SJCRH30 (cell line): ENCODE results near the gene QDPR. TPM values are rescaled to one million over a fixed set of nuclear protein-coding genes. Genes with fewer than 3 reads are reported as not detected.

Source experiments
- DNase-seq, 2 experiments: peaks; one replicate each; pipeline ENCODE4 v3.0.0-alpha.2; 2015 to 2020
- H3K27ac ChIP-seq: fragments of 250-450 bp; sonication (Bioruptor Pico); 2 replicates; pipeline ENCODE4 v1.5.1; 2020; ENCODE audit warnings: mild to moderate bottlenecking, moderate library complexity
- H3K27me3 ChIP-seq: fragments of 250-450 bp; sonication (Bioruptor Pico); 2 replicates; pipeline ENCODE4 v1.5.1; 2020; ENCODE audit warnings: mild to moderate bottlenecking, moderate library complexity
- H3K36me3 ChIP-seq: fragments of 250-450 bp; sonication (Bioruptor Pico); 2 replicates; pipeline ENCODE4 v1.5.1; 2020; ENCODE audit warnings: mild to moderate bottlenecking, moderate library complexity
- H3K4me1 ChIP-seq: fragments of 250-450 bp; sonication (Bioruptor Pico); 2 replicates; pipeline ENCODE4 v1.5.1; 2020; ENCODE audit warnings: mild to moderate bottlenecking, moderate library complexity
- H3K4me3 ChIP-seq: fragments of 250-450 bp; sonication (Bioruptor Pico); 2 replicates; pipeline ENCODE4 v1.5.1; 2020; ENCODE audit warnings: mild to moderate bottlenecking, moderate library complexity
- H3K9me3 ChIP-seq: fragments of 250-450 bp; sonication (Bioruptor Pico); replicated peaks from 2 replicates; pipeline ENCODE4 v1.5.1; 2020; ENCODE audit warnings: mild to moderate bottlenecking, moderate library complexity
- total RNA-seq: library from RNA; depleted of rRNA; stranded (reverse); fragments of >200 nt; shearing (Covaris generic); gene quantifications from 2 replicates; pipeline ENCODE4 v1.2.3, GENCODE V29; 2014

Gene QDPR
- total RNA-seq, 1 experiment from 2014 or later = 38.0 TPM

DNA sequence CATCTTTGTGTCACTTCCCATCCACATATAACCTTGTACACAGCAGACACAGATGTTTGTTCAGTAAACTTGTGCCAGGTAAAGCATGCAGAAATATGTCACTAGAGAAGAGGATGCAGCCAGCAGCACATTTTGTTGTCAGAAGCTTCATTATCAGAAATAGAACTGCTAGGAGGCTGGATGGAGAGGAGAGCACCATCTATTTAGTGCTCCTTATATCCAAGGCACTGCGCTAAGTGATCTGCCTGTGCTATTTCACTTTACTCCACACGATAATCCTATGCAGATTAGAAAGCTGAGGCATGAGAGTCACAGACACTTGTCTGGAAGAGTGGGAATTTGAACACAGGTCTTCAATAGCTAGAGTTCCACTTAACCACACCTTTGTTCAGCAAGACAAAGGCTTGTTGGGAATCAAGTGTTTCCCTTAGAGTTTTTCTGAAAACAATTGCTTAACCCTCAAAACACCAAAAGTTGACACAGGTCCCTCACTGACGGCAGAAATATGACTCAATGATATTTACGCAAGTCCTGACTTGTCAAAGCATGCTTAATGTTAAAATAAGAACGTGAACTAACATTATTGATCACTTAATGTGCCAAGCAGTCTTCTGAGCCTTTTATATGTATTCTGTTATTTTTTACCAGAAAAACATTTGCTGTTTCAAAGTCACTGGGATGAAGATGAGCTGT, 1.2 kb upstream of the QDPR start:
- Histone ChIP-seq H3K9me3 (no peaks in the 10 kb centered on the region), H3K27ac (no peak overlapping the region), H3K4me3 (no peak overlapping the region; the same call in 1 of the 2 replicates), H3K4me1 (peaks cover 6% of the 10 kb centered on the region; the same call in 1 of the 2 replicates), H3K36me3 (no peaks in the 10 kb centered on the region), H3K27me3 (no peaks in the 10 kb centered on the region)
- no peak for DNase-seq

DNA sequence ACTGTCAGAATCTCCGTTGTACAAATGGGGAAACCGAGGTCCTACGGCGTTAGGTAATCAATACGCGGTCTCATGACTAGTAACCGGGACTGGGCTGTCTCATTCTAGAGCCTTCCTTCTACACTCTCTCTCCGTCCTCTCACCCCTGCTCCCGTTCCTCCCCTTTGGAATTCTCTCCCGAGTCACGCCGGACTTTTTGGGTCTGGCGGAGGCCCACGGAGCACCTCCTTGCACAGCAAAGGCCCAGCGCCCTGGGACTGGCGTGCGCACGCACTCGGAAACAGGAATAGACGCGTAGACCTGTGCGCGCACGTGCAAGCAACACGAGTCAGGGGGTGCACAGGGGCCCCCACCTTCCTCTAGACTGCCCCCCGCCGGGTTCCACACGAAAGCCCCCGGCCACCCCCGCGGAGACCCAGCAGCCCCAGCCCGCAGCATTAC, 361 bp downstream of the QDPR start:
- H3K4me3 ChIP-seq = peak overlapping the region; percentile 87
- no peaks in the 10 kb centered on the region for H3K9me3 ChIP-seq
- H3K36me3 ChIP-seq = no peaks in the 10 kb centered on the region
- DNase-seq = peak; percentile 57 to 62
- no peaks in the 10 kb centered on the region for H3K27me3 ChIP-seq
- peaks cover 6% of the 10 kb centered on the region; the same call in 1 of the 2 replicates for H3K4me1 ChIP-seq
- H3K27ac ChIP-seq = peak overlapping the region; percentile 39

DNA sequence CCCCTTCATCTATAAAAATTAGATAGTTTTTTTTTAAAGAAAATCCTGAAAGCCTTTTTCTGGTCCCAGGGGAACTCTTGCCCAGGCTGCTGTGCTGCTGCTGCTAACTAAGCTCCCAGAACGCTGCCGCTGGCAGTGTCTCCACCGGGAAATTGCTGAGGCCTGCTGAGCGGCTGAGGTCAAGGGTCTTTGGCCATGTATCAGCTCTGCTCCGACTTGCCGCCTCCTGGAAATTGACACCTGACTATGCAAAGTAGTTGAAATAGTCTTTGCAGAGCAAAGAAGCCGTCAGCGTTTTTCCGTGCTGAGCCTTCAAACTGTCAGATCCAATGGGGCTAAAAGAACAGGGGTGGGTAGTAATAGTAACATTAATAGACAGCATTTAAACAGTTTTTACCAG, 839 bp downstream of the QDPR start:
- Histone ChIP-seq H3K27me3 (no peaks in the 10 kb centered on the region), H3K9me3 (no peaks in the 10 kb centered on the region), H3K27ac (peak overlapping the region; percentile 39; the same call in 1 of the 2 replicates), H3K4me3 (peak overlapping the region; percentile 87), H3K36me3 (no peaks in the 10 kb centered on the region), H3K4me1 (peaks cover 6% of the 10 kb centered on the region; the same call in 1 of the 2 replicates)
- peak in 1 of 2 experiments; percentile 34 for DNase-seq

DNA sequence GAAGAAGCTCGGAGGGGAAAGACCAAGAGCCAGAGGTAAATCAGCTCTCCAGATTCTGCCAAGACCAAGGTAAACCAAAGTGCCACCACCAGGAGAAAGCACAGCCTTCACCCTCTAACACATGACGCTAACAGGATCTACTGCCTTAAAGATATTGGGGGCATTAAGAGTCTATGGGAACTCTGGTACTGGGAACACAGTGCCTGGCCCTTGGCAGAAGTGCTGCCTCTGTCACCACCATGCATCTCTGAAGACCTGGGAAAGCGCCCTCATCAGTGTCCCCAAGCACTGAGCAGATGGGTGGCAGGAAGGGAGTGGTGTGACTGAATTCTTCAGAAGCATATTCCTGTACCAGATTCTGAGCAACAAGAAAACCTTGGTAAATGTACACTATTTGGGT, 1.3 kb downstream of the QDPR start:
- no peaks in the 10 kb centered on the region for H3K36me3 ChIP-seq
- DNase-seq = no peak
- H3K4me1 ChIP-seq = peaks cover 6% of the 10 kb centered on the region; the same call in 1 of the 2 replicates
- H3K4me3 ChIP-seq = no peak overlapping the region; the same call in 1 of the 2 replicates
- no peaks in the 10 kb centered on the region for H3K27me3 ChIP-seq
- H3K27ac ChIP-seq = no peak overlapping the region
- no peaks in the 10 kb centered on the region for H3K9me3 ChIP-seq

DNA sequence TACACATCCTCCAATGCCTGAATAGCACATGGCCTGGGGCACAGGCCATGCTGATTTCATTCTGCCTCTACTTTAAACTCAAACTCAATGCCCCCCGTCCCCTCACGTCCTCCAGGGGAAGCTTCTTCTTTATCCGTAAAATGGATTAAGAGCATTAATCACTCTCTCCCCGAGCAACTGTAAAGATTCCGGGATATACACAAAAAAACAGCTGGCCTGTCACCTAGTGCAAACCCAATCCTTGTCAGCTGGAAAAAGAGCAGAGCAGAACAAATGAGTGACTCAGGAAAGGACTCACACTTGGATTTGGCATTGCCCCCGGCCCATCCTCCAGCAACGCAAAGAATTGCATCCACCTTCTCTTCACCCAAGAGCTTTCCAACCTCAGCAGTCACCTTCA, 7.8 kb downstream of the QDPR start:
- peak overlapping the region; percentile 56 for H3K27ac ChIP-seq
- DNase-seq = peak; percentile 74 to 89
- H3K4me3 ChIP-seq = no peak overlapping the region
- H3K36me3 ChIP-seq = peaks cover 29% of the 10 kb centered on the region
- peaks cover 17% of the 10 kb centered on the region for H3K4me1 ChIP-seq
- H3K9me3 ChIP-seq = no peaks in the 10 kb centered on the region
- no peaks in the 10 kb centered on the region for H3K27me3 ChIP-seq

DNA sequence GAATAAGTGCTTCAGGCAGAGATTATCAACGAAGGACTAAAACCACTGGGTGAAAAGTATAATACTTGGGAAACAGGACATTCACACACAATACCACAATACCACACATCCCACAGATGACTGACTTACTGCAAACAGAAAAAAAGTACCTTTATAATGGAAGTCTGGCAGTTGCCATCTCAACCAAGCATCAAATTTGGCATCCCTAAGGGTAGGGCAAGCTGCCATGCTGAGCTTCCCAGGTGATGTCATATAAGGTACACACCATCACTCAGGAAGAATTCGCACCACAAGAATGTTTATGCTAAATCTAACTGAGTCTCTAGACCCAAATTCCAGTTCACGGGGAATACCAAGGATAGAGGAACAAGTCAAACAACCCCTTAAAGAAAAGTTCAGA, 9.1 kb downstream of the QDPR start:
- no peak overlapping the region for H3K4me3 ChIP-seq
- peaks cover 33% of the 10 kb centered on the region for H3K36me3 ChIP-seq
- no peak for DNase-seq
- H3K4me1 ChIP-seq = peaks cover 17% of the 10 kb centered on the region
- H3K9me3 ChIP-seq = no peaks in the 10 kb centered on the region
- H3K27me3 ChIP-seq = no peaks in the 10 kb centered on the region
- H3K27ac ChIP-seq = no peak overlapping the region

DNA sequence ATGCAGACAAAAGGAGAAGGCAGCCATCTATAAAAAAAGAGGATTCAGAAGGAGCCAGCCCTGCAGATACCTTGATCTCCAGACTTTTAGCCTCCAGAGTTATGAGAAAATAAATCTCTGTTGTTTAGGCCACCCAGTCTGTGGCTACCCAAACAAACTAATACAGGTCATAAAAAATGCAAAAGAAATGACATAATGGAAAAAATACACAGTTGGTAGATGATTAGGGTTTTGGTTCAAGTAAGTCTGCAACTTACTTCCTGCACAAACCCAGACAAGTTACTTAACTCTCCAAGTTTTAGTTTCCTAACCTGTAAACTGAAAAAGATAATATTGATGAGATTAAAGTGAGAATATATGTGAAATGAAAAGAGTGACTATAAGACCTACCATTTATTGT, 11.3 kb downstream of the QDPR start:
- Histone ChIP-seq H3K4me1 (peaks cover 17% of the 10 kb centered on the region), H3K9me3 (no peaks in the 10 kb centered on the region), H3K27me3 (no peaks in the 10 kb centered on the region), H3K4me3 (no peak overlapping the region), H3K36me3 (peaks cover 43% of the 10 kb centered on the region), H3K27ac (no peak overlapping the region)
- DNase-seq = no peak

DNA sequence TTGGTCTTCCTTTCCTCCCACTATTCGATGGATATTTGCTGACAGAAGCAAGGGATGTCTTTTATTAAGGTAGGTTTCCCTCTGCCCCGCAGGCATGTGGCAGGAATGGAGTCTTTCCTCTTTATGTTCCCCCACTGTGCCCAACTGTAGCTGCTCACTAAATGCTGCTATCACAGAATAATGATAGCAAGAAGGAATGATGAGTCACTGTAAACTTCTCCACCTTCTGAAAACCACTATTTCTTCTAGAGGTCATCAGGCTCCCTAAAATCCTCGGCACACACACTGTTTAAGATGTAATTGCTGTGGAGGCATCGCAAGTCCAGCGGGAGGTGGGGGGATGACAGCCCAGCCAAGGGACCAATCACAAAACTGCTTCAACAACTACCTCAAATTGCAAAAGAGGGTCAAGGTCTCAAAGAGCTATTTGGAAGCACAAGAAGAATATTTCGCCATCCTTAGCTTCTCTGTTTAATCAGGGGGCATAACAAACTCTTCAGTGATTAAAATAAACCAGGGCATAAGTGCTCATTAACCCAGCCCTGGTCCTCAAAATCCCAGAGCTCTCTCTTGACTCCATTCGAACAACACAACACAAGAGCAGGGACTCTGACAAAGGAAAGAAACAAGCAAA, 13.9 kb downstream of the QDPR start:
- H3K27ac ChIP-seq = no peak overlapping the region
- H3K9me3 ChIP-seq = no peaks in the 10 kb centered on the region
- H3K36me3 ChIP-seq = peaks cover 40% of the 10 kb centered on the region
- DNase-seq = no peak
- H3K4me1 ChIP-seq = peaks cover 5% of the 10 kb centered on the region; the same call in 1 of the 2 replicates
- no peaks in the 10 kb centered on the region for H3K27me3 ChIP-seq
- H3K4me3 ChIP-seq = no peak overlapping the region

DNA sequence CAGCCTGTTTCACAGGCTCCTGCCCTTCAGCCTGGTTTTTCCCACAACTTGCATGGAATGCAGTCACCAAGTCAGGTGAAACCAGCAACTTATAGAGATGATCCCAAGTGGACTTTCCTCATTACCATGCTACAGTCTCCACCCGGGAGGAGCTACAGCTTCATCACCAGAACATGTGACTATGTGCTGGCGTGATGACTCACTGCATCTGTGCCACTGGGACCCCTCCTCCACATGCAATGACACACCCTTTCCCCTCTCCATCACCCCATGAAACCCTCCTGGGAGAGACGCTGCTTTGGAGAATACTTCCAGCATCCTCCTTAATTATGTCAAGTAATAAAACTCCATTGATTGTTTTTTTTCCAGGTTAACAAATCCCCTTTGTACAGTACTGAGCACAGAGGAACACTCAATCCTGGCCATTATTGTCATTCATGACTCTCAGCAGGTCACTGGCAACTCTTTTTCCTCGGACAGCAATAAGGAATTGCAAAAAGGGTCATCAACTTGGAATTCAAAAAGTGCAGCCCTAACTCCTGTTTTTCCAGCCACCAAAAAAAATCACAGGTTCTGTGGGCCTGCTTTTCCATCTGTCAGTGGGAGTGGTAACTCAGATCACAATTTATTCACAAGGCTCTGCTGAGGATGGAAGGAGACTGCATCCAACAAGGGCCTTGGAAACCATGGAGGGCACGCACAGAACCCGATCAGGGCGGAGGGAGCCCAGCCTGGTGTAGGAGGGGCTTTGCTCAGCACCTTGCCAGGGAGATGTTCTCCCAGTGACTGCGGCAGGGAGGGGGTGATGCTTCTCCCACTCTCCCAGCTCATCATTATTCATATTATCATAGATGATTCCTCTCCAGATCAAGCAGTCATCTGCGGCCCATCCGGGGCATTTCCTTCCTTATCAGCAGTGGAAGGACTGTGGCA, 17.4 kb downstream of the QDPR start:
- H3K27ac ChIP-seq = no peak overlapping the region
- no peak overlapping the region for H3K4me3 ChIP-seq
- peaks cover 24% of the 10 kb centered on the region for H3K36me3 ChIP-seq
- peaks cover 29% of the 10 kb centered on the region for H3K4me1 ChIP-seq
- H3K27me3 ChIP-seq = no peaks in the 10 kb centered on the region
- no peaks in the 10 kb centered on the region for H3K9me3 ChIP-seq
- DNase-seq = no peak

DNA sequence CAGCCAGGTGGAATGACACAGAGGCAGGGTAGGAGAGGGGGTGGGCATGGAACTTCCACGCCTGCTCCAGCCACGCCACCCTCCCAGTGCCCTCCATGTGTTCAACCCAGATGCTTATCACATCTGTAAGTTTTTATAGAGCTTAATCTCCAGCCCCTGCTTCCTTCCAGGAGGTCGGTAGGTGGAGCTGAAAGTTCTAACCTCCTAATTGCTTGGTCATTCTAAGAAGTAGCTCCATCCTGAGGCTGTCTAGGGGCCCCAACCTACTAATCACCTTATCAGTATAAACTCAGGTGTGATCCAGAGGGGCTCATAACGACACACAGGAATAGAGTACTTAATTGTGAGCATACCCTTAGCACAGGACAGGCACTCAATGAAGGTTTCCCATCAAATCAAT, 18.3 kb downstream of the QDPR start:
- Histone ChIP-seq H3K4me3 (no peak overlapping the region), H3K4me1 (peaks cover 30% of the 10 kb centered on the region), H3K9me3 (no peaks in the 10 kb centered on the region), H3K36me3 (peaks cover 25% of the 10 kb centered on the region), H3K27ac (no peak overlapping the region), H3K27me3 (no peaks in the 10 kb centered on the region)
- DNase-seq = no peak

DNA sequence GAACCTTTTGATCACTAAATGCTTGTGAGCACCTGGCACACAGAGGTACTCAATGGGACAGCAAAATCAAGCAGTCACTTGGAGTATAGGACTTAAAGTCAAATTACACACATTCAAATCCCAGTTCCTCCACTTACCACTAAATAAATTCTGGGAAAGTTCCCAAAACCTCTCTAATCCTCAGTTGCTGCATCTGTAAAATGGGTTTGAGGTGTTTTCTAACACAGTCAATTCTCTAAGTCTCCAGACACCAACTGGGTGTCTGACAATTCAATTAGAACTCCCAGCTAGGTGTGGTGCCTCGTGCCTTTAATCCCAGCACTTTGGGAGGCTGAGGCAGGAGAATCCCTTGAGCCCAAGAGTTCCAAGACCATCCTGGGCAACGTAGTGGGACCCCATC, 19.0 kb downstream of the QDPR start:
- no peak overlapping the region for H3K27ac ChIP-seq
- no peaks in the 10 kb centered on the region for H3K9me3 ChIP-seq
- H3K4me1 ChIP-seq = peaks cover 30% of the 10 kb centered on the region
- DNase-seq = no peak
- H3K4me3 ChIP-seq = no peak overlapping the region
- no peaks in the 10 kb centered on the region for H3K27me3 ChIP-seq
- H3K36me3 ChIP-seq = peaks cover 30% of the 10 kb centered on the region

DNA sequence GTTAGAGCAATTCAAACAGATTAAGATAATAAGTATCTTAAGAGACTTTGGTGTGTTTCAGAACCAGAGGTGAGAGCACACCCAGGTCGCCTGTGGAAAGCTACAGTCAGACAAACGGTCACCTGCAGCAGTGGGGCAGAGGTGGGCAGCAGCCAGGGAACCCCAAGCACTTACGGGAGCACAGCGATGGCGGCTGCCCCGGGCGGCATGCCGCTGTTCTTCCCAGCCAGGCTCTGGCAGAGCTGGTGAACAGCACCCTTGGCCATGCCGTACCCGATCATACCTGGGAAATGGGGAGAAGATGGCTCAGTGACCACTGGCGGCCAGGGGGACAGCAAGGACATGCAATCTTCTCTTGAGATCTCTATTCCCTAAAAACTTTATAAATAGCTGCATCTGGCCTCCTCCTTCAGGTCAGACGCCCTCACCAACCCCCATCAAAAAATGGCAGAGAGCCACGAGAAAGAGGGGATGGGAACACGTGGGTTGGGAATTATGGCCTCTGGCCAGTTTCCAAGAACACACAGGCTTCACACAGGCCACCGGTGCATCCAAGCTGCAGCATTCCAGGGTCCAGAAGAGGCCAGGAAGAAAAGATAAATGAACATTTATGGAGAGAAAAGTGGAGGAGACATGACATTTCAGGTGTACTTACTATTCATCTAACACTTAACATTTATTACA, 19.7 kb downstream of the QDPR start:
- Histone ChIP-seq H3K27me3 (no peaks in the 10 kb centered on the region), H3K27ac (no peak overlapping the region), H3K9me3 (no peaks in the 10 kb centered on the region), H3K36me3 (peaks cover 35% of the 10 kb centered on the region), H3K4me1 (peaks cover 30% of the 10 kb centered on the region), H3K4me3 (no peak overlapping the region)
- peak; percentile 44 to 60 for DNase-seq

DNA sequence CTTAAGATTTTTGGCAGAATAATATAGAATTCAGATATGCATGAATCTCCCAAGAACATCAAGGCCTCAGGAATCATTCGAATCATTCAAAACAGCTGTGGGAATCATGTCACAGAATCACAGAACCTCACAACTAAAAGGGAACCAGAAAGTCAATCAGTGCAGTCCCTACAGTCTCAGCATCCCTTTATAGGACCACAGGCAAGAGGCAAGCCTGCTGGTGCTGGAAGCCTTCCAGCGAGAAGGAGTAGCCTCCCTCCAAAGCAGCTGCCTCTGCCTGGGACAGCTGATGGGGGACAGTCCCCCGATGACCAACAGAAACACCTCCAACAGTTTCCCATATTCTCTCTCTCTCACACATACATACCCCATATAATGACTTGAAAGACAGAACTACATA, 20.7 kb downstream of the QDPR start:
- peaks cover 30% of the 10 kb centered on the region for H3K4me1 ChIP-seq
- H3K27me3 ChIP-seq = no peaks in the 10 kb centered on the region
- H3K36me3 ChIP-seq = peaks cover 40% of the 10 kb centered on the region
- H3K27ac ChIP-seq = no peak overlapping the region; the same call in 1 of the 2 replicates
- DNase-seq = peak; percentile 80 to 84
- H3K4me3 ChIP-seq = no peak overlapping the region
- no peaks in the 10 kb centered on the region for H3K9me3 ChIP-seq

DNA sequence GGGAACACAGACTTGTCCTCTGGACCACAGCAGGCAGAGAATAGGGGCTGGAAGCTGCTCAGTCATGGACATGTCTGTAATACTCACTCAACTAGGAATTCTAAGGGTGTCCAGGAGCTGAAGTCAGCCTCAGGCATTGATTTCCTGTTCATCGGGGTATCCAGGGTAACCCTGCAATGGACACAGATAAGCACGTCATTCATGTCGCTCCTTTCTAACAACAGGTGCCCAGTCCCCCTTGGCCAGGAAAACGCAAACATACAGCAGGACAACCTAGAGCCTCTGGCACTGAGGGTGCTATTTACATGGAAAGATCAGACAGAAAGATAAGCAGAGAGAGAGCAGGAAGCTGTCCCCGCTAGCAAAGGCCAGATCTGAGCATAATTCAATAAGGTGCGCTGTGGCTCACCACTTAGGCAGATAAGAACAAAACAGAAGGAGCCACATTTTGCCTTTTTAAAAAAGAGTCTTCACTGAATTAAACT, 21.3 kb downstream of the QDPR start:
- peak overlapping the region; percentile 18; the same call in 1 of the 2 replicates for H3K27ac ChIP-seq
- H3K27me3 ChIP-seq = no peaks in the 10 kb centered on the region
- H3K9me3 ChIP-seq = no peaks in the 10 kb centered on the region
- H3K4me1 ChIP-seq = peaks cover 30% of the 10 kb centered on the region
- peak; percentile 62 to 77 for DNase-seq
- peaks cover 39% of the 10 kb centered on the region for H3K36me3 ChIP-seq
- no peak overlapping the region for H3K4me3 ChIP-seq
